Measurements from ENCODE around the gene MAP4K4.

Gene MAP4K4

DNA sequence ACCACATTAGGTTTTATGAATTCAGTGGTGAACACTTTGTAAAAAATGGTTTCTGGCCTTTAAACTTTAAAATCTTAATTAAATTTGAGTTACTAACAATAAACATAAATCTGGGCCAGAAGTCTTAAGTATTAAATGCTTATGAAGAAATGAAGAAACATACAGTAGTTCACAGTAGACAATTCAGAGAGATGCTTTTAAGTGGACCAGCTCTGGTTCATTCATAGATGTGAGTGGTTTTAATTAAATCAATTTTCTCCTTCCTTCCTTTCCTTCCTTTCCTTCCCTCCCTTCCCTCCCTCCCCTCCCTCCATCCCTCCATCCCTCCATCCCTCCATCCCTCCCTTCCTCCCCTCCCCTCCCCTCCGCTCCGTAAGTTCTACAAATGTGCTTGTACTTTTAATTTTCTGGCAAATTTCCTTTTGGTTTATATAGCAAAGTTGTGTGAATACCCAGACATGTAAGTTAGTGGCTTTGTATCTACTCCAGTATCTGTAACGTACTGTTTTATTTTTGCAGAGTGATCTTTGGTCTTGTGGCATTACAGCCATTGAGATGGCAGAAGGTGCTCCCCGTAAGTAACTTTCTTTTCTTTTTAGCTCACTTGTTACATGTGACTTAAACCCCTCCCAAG, 136.5 kb downstream of the MAP4K4 start:
- no peak overlapping the region for H3K18ac ChIP-seq (ENCODE audit: low read length)
- no peak overlapping the region for H2BK12ac ChIP-seq (ENCODE audit: low read length)
- no peaks in the 10 kb centered on the region for H3K27me3 ChIP-seq (ENCODE audit: control insufficient read depth in 3 of 3, insufficient read depth in 3 of 3, low read depth in 1 of 3, low read length in 3 of 3)
- H3K36me3 ChIP-seq (replicated peaks in 1 of 2; ENCODE audit: control insufficient read depth in 2 of 2, insufficient read depth in 2 of 2, low read length in 2 of 2) = peaks cover 23 to 97% of the 10 kb centered on the region in 2 donors
- H3K14ac ChIP-seq (ENCODE audit: low read length) = no peak overlapping the region
- no peak overlapping the region for H2AK5ac ChIP-seq (ENCODE audit: low read depth, low read length)
- no peak overlapping the region for H2AFZ ChIP-seq (ENCODE audit: low read length)
- H4K91ac ChIP-seq (ENCODE audit: low read depth, low read length, poor library complexity) = no peak overlapping the region
- H2BK15ac ChIP-seq (ENCODE audit: low read length) = no peak overlapping the region
- no peak overlapping the region for H2BK120ac ChIP-seq (ENCODE audit: low read depth, low read length)
- no peak overlapping the region for H4K8ac ChIP-seq (ENCODE audit: low read depth, low read length)
- H3K4me3 ChIP-seq (ENCODE audit: low read length in 2 of 2) = no peak overlapping the region
- WGBS, 2 donors (ENCODE audit: extremely low coverage in 2 of 2, insufficient read length in 2 of 2, insufficient replicate concordance in 1 of 2) = no CpG with 5 or more reads among the region's 4 CpGs
- no peak overlapping the region for H3K4me2 ChIP-seq (ENCODE audit: insufficient read depth, low read length, poor library complexity, severe bottlenecking)
- H3K27ac ChIP-seq (replicated peaks; ENCODE audit: low read length) = no peak overlapping the region
- H3K4me1 ChIP-seq (ENCODE audit: control insufficient read depth in 2 of 2, insufficient read depth in 1 of 2, low read depth in 1 of 2, low read length in 2 of 2) = no peaks in the 10 kb centered on the region
- no peak overlapping the region for H3K4ac ChIP-seq (ENCODE audit: low read length)
- H3K79me1 ChIP-seq (ENCODE audit: low read depth, low read length) = peaks cover 3% of the 10 kb centered on the region
- no peak overlapping the region for H3K23ac ChIP-seq (ENCODE audit: low read depth, low read length, poor library complexity)
- DNase-seq (ENCODE audit: low spot score) = no peak
- no peaks in the 10 kb centered on the region for H3K9me3 ChIP-seq (replicated peaks in 1 of 2; ENCODE audit: control insufficient read depth in 2 of 2, insufficient read depth in 1 of 2, low read depth in 1 of 2, low read length in 2 of 2)
- H3K9ac ChIP-seq (ENCODE audit: low read depth, low read length, poor library complexity) = no peak overlapping the region
- H2BK5ac ChIP-seq (ENCODE audit: low read length) = no peak overlapping the region

DNA sequence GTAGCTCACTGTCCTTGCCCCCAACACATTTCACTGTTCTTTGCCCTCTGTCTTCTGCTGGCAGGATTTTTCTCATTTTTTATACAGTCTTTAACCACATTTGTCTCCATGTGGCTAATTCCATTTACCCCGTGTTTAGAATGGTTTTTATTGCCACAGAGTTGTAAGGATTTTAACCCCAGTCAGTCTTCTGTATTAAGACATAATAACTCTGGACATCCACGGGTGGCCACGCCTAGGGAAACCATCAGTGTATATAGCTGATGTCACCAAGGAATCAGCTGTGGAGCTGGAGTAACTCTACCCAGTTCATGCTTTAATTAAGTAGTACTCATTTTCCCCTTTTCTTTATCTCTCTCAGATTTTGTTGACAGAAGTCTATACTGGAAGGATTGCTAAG, 139.8 kb downstream of the MAP4K4 start:
- Histone ChIP-seq H2BK15ac (ENCODE audit: low read length) (no peak overlapping the region), H3K27ac (replicated peaks; ENCODE audit: low read length) (no peak overlapping the region), H3K23ac (ENCODE audit: low read depth, low read length, poor library complexity) (no peak overlapping the region), H3K4ac (ENCODE audit: low read length) (no peak overlapping the region), H3K4me2 (ENCODE audit: insufficient read depth, low read length, poor library complexity, severe bottlenecking) (no peak overlapping the region), H3K9me3 (replicated peaks in 1 of 2; ENCODE audit: control insufficient read depth in 2 of 2, insufficient read depth in 1 of 2, low read depth in 1 of 2, low read length in 2 of 2) (no peaks in the 10 kb centered on the region), H3K36me3 (replicated peaks in 1 of 2; ENCODE audit: control insufficient read depth in 2 of 2, insufficient read depth in 2 of 2, low read length in 2 of 2) (peaks cover 19 to 97% of the 10 kb centered on the region in 2 donors), H3K14ac (ENCODE audit: low read length) (no peak overlapping the region), H3K9ac (ENCODE audit: low read depth, low read length, poor library complexity) (no peak overlapping the region), H3K4me1 (ENCODE audit: control insufficient read depth in 2 of 2, insufficient read depth in 1 of 2, low read depth in 1 of 2, low read length in 2 of 2) (peaks cover 0 to 3% of the 10 kb centered on the region in 2 donors), H3K4me3 (ENCODE audit: low read length in 2 of 2) (no peak overlapping the region), H4K8ac (ENCODE audit: low read depth, low read length) (no peak overlapping the region), H2AK5ac (ENCODE audit: low read depth, low read length) (no peak overlapping the region), H2BK120ac (ENCODE audit: low read depth, low read length) (no peak overlapping the region), H3K27me3 (ENCODE audit: control insufficient read depth in 3 of 3, insufficient read depth in 3 of 3, low read depth in 1 of 3, low read length in 3 of 3) (no peaks in the 10 kb centered on the region), H2BK12ac (ENCODE audit: low read length) (no peak overlapping the region), H2BK5ac (ENCODE audit: low read length) (no peak overlapping the region), H3K79me1 (ENCODE audit: low read depth, low read length) (no peaks in the 10 kb centered on the region), H2AFZ (ENCODE audit: low read length) (no peak overlapping the region), H4K91ac (ENCODE audit: low read depth, low read length, poor library complexity) (no peak overlapping the region), H3K18ac (ENCODE audit: low read length) (no peak overlapping the region)
- no CpG with 5 or more reads among the region's 3 CpGs for WGBS, 2 donors (ENCODE audit: extremely low coverage in 2 of 2, insufficient read length in 2 of 2, insufficient replicate concordance in 1 of 2)
- no peak for DNase-seq (ENCODE audit: low spot score)

DNA sequence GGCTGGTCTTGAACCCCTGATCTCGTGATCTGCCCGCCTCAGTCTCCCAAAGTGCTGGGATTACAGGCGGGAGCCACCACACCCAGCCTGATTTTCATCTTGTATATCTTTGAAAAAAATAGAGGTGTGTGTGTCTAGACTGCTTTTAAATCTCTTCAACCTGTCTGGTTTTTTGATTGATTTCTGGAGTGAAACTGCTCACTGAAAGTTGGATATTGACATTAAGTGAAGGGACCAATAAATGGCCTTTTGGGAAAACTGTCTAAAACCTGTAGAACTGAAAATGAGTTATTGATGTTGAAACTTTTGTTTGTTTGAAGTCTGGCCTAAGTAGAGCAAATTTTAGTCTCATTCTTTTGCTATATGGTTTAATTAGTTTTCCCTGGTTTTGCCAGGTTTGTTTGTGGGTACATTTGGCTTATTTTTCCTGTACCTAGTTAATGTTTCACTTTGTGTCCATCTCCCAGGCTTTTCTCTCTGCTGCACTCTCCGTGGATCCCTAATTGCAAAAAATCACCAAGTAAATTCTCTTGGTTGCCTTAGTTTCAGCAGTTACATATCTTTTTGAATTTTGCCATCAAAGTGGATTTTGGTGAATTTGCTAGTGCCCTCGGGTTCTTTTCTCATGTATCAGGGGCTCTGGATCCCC, 144.3 kb downstream of the MAP4K4 start:
- H2BK120ac ChIP-seq (ENCODE audit: low read depth, low read length) = no peak overlapping the region
- no peak overlapping the region for H2BK5ac ChIP-seq (ENCODE audit: low read length)
- H3K79me1 ChIP-seq (ENCODE audit: low read depth, low read length) = no peaks in the 10 kb centered on the region
- no peak overlapping the region for H4K8ac ChIP-seq (ENCODE audit: low read depth, low read length)
- no peak overlapping the region for H3K18ac ChIP-seq (ENCODE audit: low read length)
- no CpG with 5 or more reads among the region's 5 CpGs for WGBS, 2 donors (ENCODE audit: extremely low coverage in 2 of 2, insufficient read length in 2 of 2, insufficient replicate concordance in 1 of 2)
- H3K14ac ChIP-seq (ENCODE audit: low read length) = no peak overlapping the region
- no peak overlapping the region for H2AK5ac ChIP-seq (ENCODE audit: low read depth, low read length)
- peaks cover 31 to 100% of the 10 kb centered on the region in 2 donors for H3K36me3 ChIP-seq (replicated peaks in 1 of 2; ENCODE audit: control insufficient read depth in 2 of 2, insufficient read depth in 2 of 2, low read length in 2 of 2)
- no peak overlapping the region for H3K9ac ChIP-seq (ENCODE audit: low read depth, low read length, poor library complexity)
- no peak overlapping the region for H3K4me3 ChIP-seq (ENCODE audit: low read length in 2 of 2)
- peaks cover 0 to 9% of the 10 kb centered on the region in 2 donors for H3K4me1 ChIP-seq (ENCODE audit: control insufficient read depth in 2 of 2, insufficient read depth in 1 of 2, low read depth in 1 of 2, low read length in 2 of 2)
- no peaks in the 10 kb centered on the region for H3K27me3 ChIP-seq (ENCODE audit: control insufficient read depth in 3 of 3, insufficient read depth in 3 of 3, low read depth in 1 of 3, low read length in 3 of 3)
- no peak overlapping the region for H2AFZ ChIP-seq (ENCODE audit: low read length)
- peaks cover 0 to 2% of the 10 kb centered on the region in 2 donors for H3K9me3 ChIP-seq (replicated peaks in 1 of 2; ENCODE audit: control insufficient read depth in 2 of 2, insufficient read depth in 1 of 2, low read depth in 1 of 2, low read length in 2 of 2)
- H2BK12ac ChIP-seq (ENCODE audit: low read length) = no peak overlapping the region
- no peak overlapping the region for H2BK15ac ChIP-seq (ENCODE audit: low read length)
- no peak overlapping the region for H3K4ac ChIP-seq (ENCODE audit: low read length)
- H4K91ac ChIP-seq (ENCODE audit: low read depth, low read length, poor library complexity) = no peak overlapping the region
- H3K23ac ChIP-seq (ENCODE audit: low read depth, low read length, poor library complexity) = no peak overlapping the region
- DNase-seq (ENCODE audit: low spot score) = no peak
- no peak overlapping the region for H3K4me2 ChIP-seq (ENCODE audit: insufficient read depth, low read length, poor library complexity, severe bottlenecking)
- H3K27ac ChIP-seq (replicated peaks; ENCODE audit: low read length) = no peak overlapping the region

DNA sequence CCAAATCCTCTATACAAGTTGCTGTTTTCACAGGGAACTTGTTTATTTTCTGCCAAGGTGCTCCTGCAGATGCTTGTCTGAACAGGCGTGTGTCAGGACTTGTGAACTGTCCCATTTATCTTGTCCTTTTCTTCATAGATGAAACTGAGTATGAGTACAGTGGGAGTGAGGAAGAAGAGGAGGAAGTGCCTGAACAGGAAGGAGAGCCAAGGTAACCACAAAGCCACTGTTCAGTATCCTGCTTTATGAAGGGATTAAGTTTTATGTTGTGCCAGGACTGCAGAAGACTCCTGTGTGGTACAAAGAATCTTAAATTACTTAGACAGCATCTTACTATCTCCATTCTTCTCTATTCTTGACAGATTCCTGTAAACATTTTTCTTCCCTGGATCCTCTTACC, 145.0 kb downstream of the MAP4K4 start:
- no peak overlapping the region for H3K18ac ChIP-seq (ENCODE audit: low read length)
- H3K9me3 ChIP-seq (replicated peaks in 1 of 2; ENCODE audit: control insufficient read depth in 2 of 2, insufficient read depth in 1 of 2, low read depth in 1 of 2, low read length in 2 of 2) = peaks cover 0 to 2% of the 10 kb centered on the region in 2 donors
- H2BK12ac ChIP-seq (ENCODE audit: low read length) = no peak overlapping the region
- H3K27ac ChIP-seq (replicated peaks; ENCODE audit: low read length) = no peak overlapping the region
- H3K9ac ChIP-seq (ENCODE audit: low read depth, low read length, poor library complexity) = no peak overlapping the region
- no peak overlapping the region for H2BK5ac ChIP-seq (ENCODE audit: low read length)
- no peaks in the 10 kb centered on the region for H3K27me3 ChIP-seq (ENCODE audit: control insufficient read depth in 3 of 3, insufficient read depth in 3 of 3, low read depth in 1 of 3, low read length in 3 of 3)
- WGBS, 2 donors (ENCODE audit: extremely low coverage in 2 of 2, insufficient read length in 2 of 2, insufficient replicate concordance in 1 of 2) = no CpG with 5 or more reads among the region's 1 CpG
- peaks cover 0 to 9% of the 10 kb centered on the region in 2 donors for H3K4me1 ChIP-seq (ENCODE audit: control insufficient read depth in 2 of 2, insufficient read depth in 1 of 2, low read depth in 1 of 2, low read length in 2 of 2)
- H3K4me3 ChIP-seq (ENCODE audit: low read length in 2 of 2) = no peak overlapping the region
- no peak overlapping the region for H3K4ac ChIP-seq (ENCODE audit: low read length)
- H4K91ac ChIP-seq (ENCODE audit: low read depth, low read length, poor library complexity) = no peak overlapping the region
- H3K23ac ChIP-seq (ENCODE audit: low read depth, low read length, poor library complexity) = no peak overlapping the region
- no peak overlapping the region for H3K14ac ChIP-seq (ENCODE audit: low read length)
- no peak overlapping the region for H4K8ac ChIP-seq (ENCODE audit: low read depth, low read length)
- no peak for DNase-seq (ENCODE audit: low spot score)
- no peak overlapping the region for H2AFZ ChIP-seq (ENCODE audit: low read length)
- no peak overlapping the region for H3K4me2 ChIP-seq (ENCODE audit: insufficient read depth, low read length, poor library complexity, severe bottlenecking)
- H3K79me1 ChIP-seq (ENCODE audit: low read depth, low read length) = no peaks in the 10 kb centered on the region
- H2BK120ac ChIP-seq (ENCODE audit: low read depth, low read length) = no peak overlapping the region
- no peak overlapping the region for H2BK15ac ChIP-seq (ENCODE audit: low read length)
- H2AK5ac ChIP-seq (ENCODE audit: low read depth, low read length) = no peak overlapping the region
- H3K36me3 ChIP-seq (replicated peaks in 1 of 2; ENCODE audit: control insufficient read depth in 2 of 2, insufficient read depth in 2 of 2, low read length in 2 of 2) = peaks cover 33 to 99% of the 10 kb centered on the region in 2 donors
